GM12878 (cell line): ENCODE results near the gene ZNF850. TPM values are rescaled to one million over a fixed set of nuclear protein-coding genes. Genes with fewer than 3 reads are reported as not detected.

Experiments
- ATAC-seq: fragments of 200-7000 bp; cut with Tn5 transposase; 3 replicates; pipeline ENCODE4 v1.9.1; 2020; ENCODE audit warnings: mild to moderate bottlenecking, moderate library complexity
- BruUV-seq: library from RNA; stranded (reverse); fragments of 400-500 nt; replicated peaks from 2 replicates; lab custom pipeline; 2021; lab: Mats Ljungman, UMichigan
- CTCF ChIA-PET: fragments of 300-600 bp; sonication (Branson Sonifier 250); formaldehyde crosslinking; extraction: SDS; loops from one replicate; lab custom pipeline; 2021; ENCODE audit warnings: inconsistent platforms; lab: Yijun Ruan, JAX
- POLR2A ChIA-PET: fragments of 350-600 bp; formaldehyde crosslinking; extraction: SDS; loops from one replicate; lab custom pipeline; 2021; ENCODE audit warnings: inconsistent platforms; lab: Charles Lee
- RAD21 ChIA-PET: fragments of 300-600 bp; sonication (Branson Sonifier 250); formaldehyde crosslinking; loops from one replicate; lab custom pipeline; 2023; ENCODE audit warnings: antibody characterized with exemption; ENCODE audit not compliant: unreplicated experiment; lab: Charles Lee
- SMC1A ChIA-PET: fragments of 300-600 bp; sonication (Branson Sonifier 250); formaldehyde crosslinking; loops from one replicate; lab custom pipeline; 2023; ENCODE audit not compliant: unreplicated experiment, uncharacterized antibody; lab: Charles Lee
- DNase-seq: peaks from one replicate; pipeline ENCODE4 v3.0.0-alpha.2; 2011; ENCODE audit warnings: low read depth, low spot score
- FAIRE-seq: peaks from 3 replicates; lab custom pipeline; 2011; peaks lifted over from hg19 to GRCh38; lab: Jason Lieb, UNC
- H2AFZ ChIP-seq: 2 replicates; pipeline ENCODE4 v1.6.0; 2011; ENCODE audit warnings: low read depth, low read length, control low read depth; ENCODE audit not compliant: control insufficient read depth
- H3K27ac ChIP-seq: 2 replicates; pipeline ENCODE4 v1.5.1; 2011; ENCODE audit warnings: control low read depth; ENCODE audit not compliant: control insufficient read depth, insufficient read depth
- H3K27me3 ChIP-seq, 2 experiments: replicated peaks in 1 of 2; 2 replicates each; pipeline versions ENCODE4 v1.6.0 to v1.6.1; 2011; ENCODE audit warnings: low read length in 1 of 2; ENCODE audit not compliant: control insufficient read depth in 2 of 2, insufficient read depth in 2 of 2
- H3K36me3 ChIP-seq, 2 experiments: 2 replicates each; pipeline ENCODE4 v1.5.1; 2011; ENCODE audit warnings: low read length in 1 of 2; ENCODE audit not compliant: control insufficient read depth in 2 of 2, insufficient read depth in 2 of 2
- H3K4me1 ChIP-seq: 2 replicates; pipeline ENCODE4 v1.6.1; 2011; ENCODE audit warnings: mild to moderate bottlenecking, low read length, moderate library complexity, mixed read lengths; ENCODE audit not compliant: control insufficient read depth, insufficient read depth
- H3K4me2 ChIP-seq: 2 replicates; pipeline ENCODE4 v1.6.0; 2011; ENCODE audit warnings: control low read depth; ENCODE audit not compliant: control insufficient read depth, insufficient read depth
- H3K4me3 ChIP-seq: fragments of 200-600 bp; sonication (generic); 2 replicates; pipeline ENCODE4 v1.5.1; 2016
- H3K79me2 ChIP-seq: 2 replicates; pipeline ENCODE4 v1.6.0; 2011; ENCODE audit warnings: low read length; ENCODE audit not compliant: control insufficient read depth, insufficient read depth
- H3K9ac ChIP-seq: 2 replicates; pipeline ENCODE4 v1.8.0; 2011; ENCODE audit warnings: low read length, control low read depth, mixed read lengths; ENCODE audit not compliant: control insufficient read depth, insufficient read depth
- H3K9me3 ChIP-seq: replicated peaks from 3 replicates; pipeline ENCODE4 v1.5.1; 2011; ENCODE audit warnings: mild to moderate bottlenecking, low read length; ENCODE audit not compliant: control insufficient read depth, insufficient read depth
- H4K20me1 ChIP-seq: 2 replicates; pipeline ENCODE4 v1.6.0; 2011; ENCODE audit not compliant: control insufficient read depth, insufficient read depth
- CHD4 ChIP-seq: fragments of 200-600 bp; sonication (generic); IDR thresholded peaks from 2 replicates; pipeline ENCODE4 v1.6.1; 2016; ENCODE audit warnings: mild to moderate bottlenecking
- EZH2 ChIP-seq: IDR thresholded peaks from 2 replicates; pipeline ENCODE4 v1.6.1; 2012; ENCODE audit warnings: low read depth, mild to moderate bottlenecking, control low read depth, inconsistent platforms, low read length, borderline replicate concordance; ENCODE audit not compliant: control insufficient read depth
- FOXM1 ChIP-seq: IDR thresholded peaks from 2 replicates; pipeline ENCODE4 v1.6.1; 2012; ENCODE audit warnings: low read depth, mild to moderate bottlenecking, inconsistent platforms, low read length, moderate library complexity
- IRF3 ChIP-seq: fragments of 450-650 bp; IDR thresholded peaks from 2 replicates; pipeline ENCODE4 v1.6.1; 2014; ENCODE audit warnings: mild to moderate bottlenecking
- NBN ChIP-seq: fragments of 450-650 bp; IDR thresholded peaks from 2 replicates; pipeline ENCODE4 v1.6.1; 2016
- PBX3 ChIP-seq: IDR thresholded peaks from 2 replicates; pipeline ENCODE4 v1.6.1; 2011; ENCODE audit warnings: mild to moderate bottlenecking, low read depth, low read length, moderate library complexity; ENCODE audit not compliant: insufficient replicate concordance
- RBBP5 ChIP-seq: fragments of 200-600 bp; sonication (generic); conservative IDR thresholded peaks from 2 replicates; pipeline ENCODE4 v1.6.1; 2016
- RCOR1 ChIP-seq: conservative IDR thresholded peaks from 2 replicates; pipeline ENCODE4 v1.6.1; 2012; ENCODE audit warnings: low read depth, low read length, improper control_type of control experiment
- STAT3 ChIP-seq: IDR thresholded peaks from 2 replicates; pipeline ENCODE4 v1.6.1; 2011; ENCODE audit warnings: low read depth, low read length, improper control_type of control experiment
- ZBTB11 ChIP-seq: fragments of 450-650 bp; formaldehyde crosslinking; IDR thresholded peaks from 2 replicates; pipeline ENCODE4 v1.5.0; 2022; ENCODE audit warnings: mild to moderate bottlenecking, missing genetic modification characterization
- ZNF274 ChIP-seq: IDR thresholded peaks from one replicate; pipeline ENCODE4 v1.8.0; 2011; ENCODE audit not compliant: insufficient read length, insufficient read depth
- ZNF592 ChIP-seq: fragments of 450-650 bp; IDR thresholded peaks from 2 replicates; pipeline ENCODE4 v1.6.1; 2017; ENCODE audit warnings: mild to moderate bottlenecking, moderate library complexity
- WGBS: methylation state at CpG from one replicate; pipeline ENCODE4 v1.1.6; 2016; ENCODE audit warnings: low lambda C conversion rate; ENCODE audit not compliant: insufficient replicate concordance, insufficient coverage; ENCODE audit errors: missing lambda C conversion rate; 5-methylcytosine and 5-hydroxymethylcytosine counted together
- in situ Hi-C: fragments of 300-500 bp; cut with MboI; formaldehyde crosslinking; loops from 9 replicates; pipeline ENCODE4 v1.14.3; 2018; ENCODE audit warnings: mixed read lengths
- intact Hi-C: fragments of 100-400 bp; cut with micrococcal nuclease; formaldehyde crosslinking; loops from one replicate; pipeline ENCODE4 v1.14.2; 2022; ENCODE audit not compliant: unreplicated experiment
- polyA plus RNA-seq, 11 experiments: library from polyadenylated mRNA; depleted of rRNA in 4 of 11; unstranded in 6 of 11; stranded (reverse) in 5 of 11; fragments of >200 nt; fragmentation: Nextera tagmentation in 4 of 11; fragmentation: Illumina TruSeq in 1 of 11; extraction: Ambion mirVana in 4 of 11; extraction: Trizol in 1 of 11; gene quantifications; 1 replicate in 1 of 11; 2 replicates in 10 of 11; pipeline versions ENCODE4 v1.2.1 to v1.2.3, GENCODE V29; 2011 to 2016; ENCODE audit warnings: inconsistent platforms in 2 of 11, missing spikeins in 2 of 11, low read depth in 1 of 11
- total RNA-seq, 4 experiments: library from RNA; depleted of rRNA in 3 of 4; stranded (reverse); fragments of >200 nt in 3 of 4; fragmentation: Illumina TruSeq in 1 of 4; extraction: Trizol in 1 of 4; gene quantifications; 2 replicates each; pipeline versions ENCODE4 v1.2.1 to v1.2.3, GENCODE V29; 2013 to 2021

Gene ZNF850
- total and polyA plus RNA-seq, 10 of the 15 experiments (the other 5 are each of a cell fraction or from before 2014, with no cell fraction given), result 0.44 to 6.4 (median 2.5) TPM

- SMC1A ChIA-PET, result no interaction called here
- H4K20me1 ChIP-seq, result no peaks in the 10 kb centered on the region
- BruUV-seq, result no TSS peak
- H3K4me2 ChIP-seq, result no peak overlapping the region
- H3K4me3 ChIP-seq, result no peak overlapping the region
- RAD21 ChIA-PET, result no interaction called here
- no peak for DNase-seq
- no peak overlapping the region for H2AFZ ChIP-seq
- CTCF ChIA-PET, result no interaction called here
- no peaks in the 10 kb centered on the region for H3K36me3 ChIP-seq
- WGBS, result 88% methylated on average over 1 of the region's 1 CpG
- in situ Hi-C loops, result no loop called here
- H3K9ac ChIP-seq, result no peak overlapping the region
- FAIRE-seq, result no peak
- POLR2A ChIA-PET, result no interaction called here
- H3K27ac ChIP-seq, result no peak overlapping the region
- H3K79me2 ChIP-seq, result no peaks in the 10 kb centered on the region
- peaks cover 11% of the 10 kb centered on the region for H3K9me3 ChIP-seq
- H3K27me3 ChIP-seq, result no peaks in the 10 kb centered on the region
- intact Hi-C loops, result no loop called here
- no peak for ATAC-seq
- H3K4me1 ChIP-seq, result no peaks in the 10 kb centered on the region
- TF ChIP-seq FOXM1 (no peak), ZNF274 (no peak), ZBTB11 (CRISPR knock-in tag) (no peak), PBX3 (no peak), STAT3 (no peak), RCOR1 (no peak), NBN (no peak), RBBP5 (no peak), CHD4 (no peak), ZNF592 (no peak), EZH2 (no peak), IRF3 (no peak)
Measured at GRCh38 chr19:36805364-36805763, 32.8 kb upstream of the ZNF850 start.
